H9 (cell line): ENCODE results near the gene LMF1. TPM values are rescaled to one million over a fixed set of nuclear protein-coding genes. Genes with fewer than 3 reads are reported as not detected.

Source experiments
- DNase-seq: peaks from one replicate; pipeline ENCODE4 v3.0.0-alpha.2; 2017
- H2AFZ ChIP-seq: one replicate; pipeline ENCODE4 v1.6.1; 2013; ENCODE audit warnings: mild to moderate bottlenecking, low read length, control low read depth, moderate library complexity
- H2AK5ac ChIP-seq: 2 replicates; pipeline ENCODE4 v1.6.1; 2013; ENCODE audit warnings: low read length, control low read depth, mixed read lengths; ENCODE audit not compliant: insufficient read length
- H2BK120ac ChIP-seq: one replicate; pipeline ENCODE4 v1.6.1; 2013; ENCODE audit warnings: low read depth, mild to moderate bottlenecking, low read length, control low read depth, inconsistent platforms; ENCODE audit not compliant: poor library complexity, severe bottlenecking
- H2BK12ac ChIP-seq: 2 replicates; pipeline ENCODE4 v1.6.1; 2013; ENCODE audit warnings: low read length, control low read depth, mixed read lengths, low read depth; ENCODE audit not compliant: insufficient read length
- H2BK15ac ChIP-seq: 2 replicates; pipeline ENCODE4 v1.6.1; 2013; ENCODE audit warnings: low read depth, low read length, control low read depth
- H2BK20ac ChIP-seq: one replicate; pipeline ENCODE4 v1.6.1; 2013; ENCODE audit warnings: low read depth, mild to moderate bottlenecking, low read length, control low read depth, inconsistent platforms; ENCODE audit not compliant: poor library complexity, severe bottlenecking
- H2BK5ac ChIP-seq: 2 replicates; pipeline ENCODE4 v1.6.1; 2013; ENCODE audit warnings: low read length, control low read depth, mixed read lengths; ENCODE audit not compliant: insufficient read length
- H3K14ac ChIP-seq: 2 replicates; pipeline ENCODE4 v1.6.1; 2013; ENCODE audit warnings: low read length, control low read depth; ENCODE audit not compliant: insufficient read depth
- H3K18ac ChIP-seq: 2 replicates; pipeline ENCODE4 v1.6.1; 2013; ENCODE audit warnings: low read depth, mild to moderate bottlenecking, mixed read lengths, low read length, control low read depth; ENCODE audit not compliant: insufficient read length
- H3K23ac ChIP-seq: 2 replicates; pipeline ENCODE4 v1.6.1; 2013; ENCODE audit warnings: low read length, control low read depth, mixed read lengths, low read depth; ENCODE audit not compliant: insufficient read length
- H3K23me2 ChIP-seq: 2 replicates; pipeline ENCODE4 v1.6.1; 2013; ENCODE audit warnings: low read depth, mild to moderate bottlenecking, mixed read lengths, low read length, control low read depth; ENCODE audit not compliant: insufficient read length, poor library complexity, severe bottlenecking
- H3K27ac ChIP-seq: 2 replicates; pipeline ENCODE4 v1.5.1; 2013; ENCODE audit warnings: low read length, control low read depth, mixed read lengths, low read depth; ENCODE audit not compliant: insufficient read length
- H3K27me3 ChIP-seq: 2 replicates; pipeline ENCODE4 v1.6.1; 2013; ENCODE audit warnings: low read length, control low read depth, inconsistent platforms; ENCODE audit not compliant: insufficient read depth
- H3K4ac ChIP-seq: 2 replicates; pipeline ENCODE4 v1.6.1; 2013; ENCODE audit warnings: low read depth, mild to moderate bottlenecking, control low read depth, inconsistent platforms, low read length, moderate library complexity
- H3K4me1 ChIP-seq: 2 replicates; pipeline ENCODE4 v1.6.1; 2013; ENCODE audit warnings: low read length, control low read depth, inconsistent platforms; ENCODE audit not compliant: insufficient read depth
- H3K4me2 ChIP-seq: 2 replicates; pipeline ENCODE4 v1.6.1; 2013; ENCODE audit warnings: low read length, control low read depth, mixed read lengths; ENCODE audit not compliant: insufficient read length, insufficient read depth
- H3K56ac ChIP-seq: 2 replicates; pipeline ENCODE4 v1.6.1; 2013; ENCODE audit warnings: low read depth, mild to moderate bottlenecking, mixed read lengths, low read length, control low read depth; ENCODE audit not compliant: insufficient read length
- H3K79me1 ChIP-seq: 2 replicates; pipeline ENCODE4 v1.6.1; 2013; ENCODE audit warnings: low read depth, mild to moderate bottlenecking, moderate library complexity, low read length, control low read depth, inconsistent platforms; ENCODE audit not compliant: insufficient read depth, poor library complexity, severe bottlenecking
- H3K79me2 ChIP-seq: 2 replicates; pipeline ENCODE4 v1.6.1; 2013; ENCODE audit warnings: low read length, control low read depth, inconsistent platforms; ENCODE audit not compliant: insufficient read depth
- H3K9ac ChIP-seq: 2 replicates; pipeline ENCODE4 v1.6.1; 2013; ENCODE audit warnings: low read length, control low read depth, mixed read lengths; ENCODE audit not compliant: insufficient read length; ENCODE audit errors: extremely low read depth
- H3K9me3 ChIP-seq: one replicate; pipeline ENCODE4 v1.6.1; 2013; ENCODE audit warnings: low read depth, low read length, inconsistent platforms; ENCODE audit not compliant: control insufficient read depth
- H3T11ph ChIP-seq: one replicate; pipeline ENCODE4 v1.6.1; 2013; ENCODE audit warnings: mild to moderate bottlenecking, low read length, control low read depth, inconsistent platforms
- H4K20me1 ChIP-seq: one replicate; pipeline ENCODE4 v1.6.1; 2013; ENCODE audit not compliant: control insufficient read depth, insufficient read length, insufficient read depth
- H4K5ac ChIP-seq: 2 replicates; pipeline ENCODE4 v1.6.1; 2013; ENCODE audit warnings: low read depth, mild to moderate bottlenecking, mixed read lengths, low read length, control low read depth; ENCODE audit not compliant: insufficient read length
- H4K8ac ChIP-seq: replicated peaks from 2 replicates; pipeline ENCODE4 v1.6.1; 2013; ENCODE audit warnings: low read length, control low read depth, mixed read lengths, low read depth; ENCODE audit not compliant: insufficient read length
- H4K91ac ChIP-seq: 2 replicates; pipeline ENCODE4 v1.6.1; 2013; ENCODE audit warnings: low read depth, mild to moderate bottlenecking, moderate library complexity, mixed read lengths, low read length, control low read depth; ENCODE audit not compliant: insufficient read length
- H3K27ac Mint-ChIP-seq, 3 experiments: 2 replicates in 2 of 3; 3 replicates in 1 of 3; pipeline ENCODE4 v1.8.0; 2020 to 2021; ENCODE audit warnings: mixed read lengths in 3 of 3, mild to moderate bottlenecking in 1 of 3, moderate library complexity in 1 of 3
- H3K27me3 Mint-ChIP-seq: 2 replicates; pipeline ENCODE4 v1.8.0; 2021; ENCODE audit warnings: low read depth, mild to moderate bottlenecking, moderate library complexity, mixed read lengths
- H3K36me3 Mint-ChIP-seq, 3 experiments: 2 replicates in 2 of 3; 3 replicates in 1 of 3; pipeline ENCODE4 v1.8.0; 2020 to 2021; ENCODE audit warnings: low read depth in 3 of 3, mixed read lengths in 3 of 3; ENCODE audit not compliant: insufficient read depth in 1 of 3
- H3K4me1 Mint-ChIP-seq, 2 experiments: 2 replicates each; pipeline ENCODE4 v1.8.0; 2020; ENCODE audit warnings: mixed read lengths in 2 of 2
- H3K4me3 Mint-ChIP-seq, 2 experiments: 2 replicates in 1 of 2; 3 replicates in 1 of 2; pipeline ENCODE4 v1.8.0; 2020 to 2021; ENCODE audit warnings: mild to moderate bottlenecking in 2 of 2, mixed read lengths in 2 of 2, moderate library complexity in 1 of 2
- H3K9me3 Mint-ChIP-seq, 2 experiments: 2 replicates in 1 of 2; 3 replicates in 1 of 2; pipeline ENCODE4 v1.8.0; 2020; ENCODE audit warnings: mild to moderate bottlenecking in 2 of 2, mixed read lengths in 2 of 2, moderate library complexity in 1 of 2
- CTCF ChIP-seq: fragments of 200-600 bp; sonication (generic); conservative IDR thresholded peaks from 3 replicates; pipeline ENCODE4 v1.8.0; 2021; ENCODE audit warnings: antibody characterized with exemption, mild to moderate bottlenecking
- WGBS: extraction: QIAGEN DNeasy Blood & Tissue Kit; methylation state at CpG from one replicate; pipeline ENCODE4 v1.1.7; 2013; ENCODE audit warnings: missing lambda C conversion rate, low lambda C conversion rate, mixed read lengths; ENCODE audit not compliant: insufficient read length; ENCODE audit errors: extremely low coverage; 5-methylcytosine and 5-hydroxymethylcytosine counted together
- total RNA-seq: library from RNA; stranded (reverse); gene quantifications from 2 replicates; pipeline ENCODE4 v1.2.1, GENCODE V29; 2021

The LMF1 gene
- total RNA-seq, 1 experiment from 2014 or later: 7.1 TPM

DNA sequence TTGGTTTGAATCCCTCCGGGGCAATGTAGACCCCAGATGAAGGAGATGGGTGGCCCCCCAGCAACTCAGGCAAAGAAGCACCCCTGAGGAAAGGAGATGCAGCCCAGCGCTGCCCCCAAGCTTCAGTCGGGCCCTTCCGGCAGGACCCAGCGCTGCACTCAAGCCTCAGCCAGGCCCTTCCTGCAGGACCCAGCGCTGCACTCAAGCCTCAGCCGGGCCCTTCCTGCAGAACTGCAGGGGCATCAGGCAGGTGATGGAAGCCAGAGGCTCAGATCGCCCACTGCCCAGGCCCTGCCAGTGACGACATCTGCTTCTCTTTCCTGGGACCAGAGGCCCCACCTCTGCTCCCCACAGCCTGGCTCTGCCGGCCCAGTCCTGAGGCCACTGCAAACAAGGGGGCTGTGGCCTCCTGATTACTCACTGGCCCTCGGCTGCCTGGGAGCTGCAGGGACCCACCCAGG is 18.6 kb upstream of the LMF1 start:
- H3K56ac ChIP-seq: no peak overlapping the region
- no peaks in the 10 kb centered on the region for H3K23me2 ChIP-seq
- H3K4me1 ChIP-seq: no peaks in the 10 kb centered on the region
- no peaks in the 10 kb centered on the region for H3K79me1 ChIP-seq
- no peaks in the 10 kb centered on the region for H3K79me2 ChIP-seq
- no peak for TF ChIP-seq CTCF
- H3K4me3 Mint-ChIP-seq: no peak overlapping the region
- no peak overlapping the region for H3T11ph ChIP-seq
- no peak overlapping the region for H3K23ac ChIP-seq
- no peak overlapping the region for H4K8ac ChIP-seq
- peaks cover 0 to 2% (median 0%) of the 10 kb centered on the region in 3 experiments; a peak in 1 of 7 replicates for H3K36me3 Mint-ChIP-seq
- H2BK120ac ChIP-seq: no peak overlapping the region
- H3K27ac ChIP-seq: no peak overlapping the region
- H4K91ac ChIP-seq: no peak overlapping the region
- no peak overlapping the region for H2AK5ac ChIP-seq
- H4K5ac ChIP-seq: no peak overlapping the region
- H3K9me3 ChIP-seq: no peaks in the 10 kb centered on the region
- no peak overlapping the region for H2BK15ac ChIP-seq
- no peak overlapping the region for H3K14ac ChIP-seq
- H2BK12ac ChIP-seq: no peak overlapping the region
- no peaks in the 10 kb centered on the region for H3K27me3 ChIP-seq
- no peak overlapping the region for H2BK20ac ChIP-seq
- no peak for DNase-seq
- no peak overlapping the region for H3K18ac ChIP-seq
- no CpG with 5 or more reads among the region's 11 CpGs for WGBS
- no peak overlapping the region for H3K4ac ChIP-seq
- no peaks in the 10 kb centered on the region for H4K20me1 ChIP-seq
- H3K27ac Mint-ChIP-seq: no peak overlapping the region
- H3K4me2 ChIP-seq: no peak overlapping the region
- no peak overlapping the region for H3K9ac ChIP-seq
- no peak overlapping the region for H2AFZ ChIP-seq
- no peak overlapping the region for H2BK5ac ChIP-seq
- H3K27me3 Mint-ChIP-seq: no peaks in the 10 kb centered on the region; the same call in 1 of the 2 replicates
- peaks cover 0 to 4% of the 10 kb centered on the region in 2 experiments; a peak in 1 of 4 replicates for H3K4me1 Mint-ChIP-seq
- H3K9me3 Mint-ChIP-seq: no peaks in the 10 kb centered on the region
